Bronchial epithelial cell (primary cell): ENCODE results near the gene OCSTAMP. TPM values are rescaled to one million over a fixed set of nuclear protein-coding genes. Genes with fewer than 3 reads are reported as not detected.

ENCODE experiments used
- DNase-seq: peaks from one replicate; pipeline ENCODE4 v3.0.0-alpha.2; 2010; ENCODE audit warnings: low read depth
- FAIRE-seq: peaks from 2 replicates; lab custom pipeline; 2011; peaks lifted over from hg19 to GRCh38; lab: Jason Lieb, UNC
- H3K27me3 ChIP-seq: 2 replicates; pipeline ENCODE4 v1.5.1; 2011; ENCODE audit warnings: low read length; ENCODE audit not compliant: control insufficient read depth, insufficient read depth
- H3K36me3 ChIP-seq: 2 replicates; pipeline ENCODE4 v1.5.1; 2011; ENCODE audit warnings: low read length; ENCODE audit not compliant: control insufficient read depth, insufficient read depth
- H3K4me3 ChIP-seq: 2 replicates; pipeline ENCODE4 v1.5.1; 2011; ENCODE audit warnings: mild to moderate bottlenecking, low read depth, low read length, control low read depth
- total RNA-seq: library from RNA; depleted of rRNA; stranded (reverse); fragments of >200 nt; gene quantifications from 2 replicates; pipeline ENCODE4 v1.2.1, GENCODE V29; 2014
- TF ChIP-seq, protein P1 (sequence below): IDR thresholded peaks from 2 replicates; pipeline ENCODE4 v1.5.1; 2011; ENCODE audit warnings: mild to moderate bottlenecking, moderate library complexity, low read length, control low read depth, inconsistent platforms; ENCODE audit not compliant: insufficient read depth, severe bottlenecking

The OCSTAMP gene, protein sequence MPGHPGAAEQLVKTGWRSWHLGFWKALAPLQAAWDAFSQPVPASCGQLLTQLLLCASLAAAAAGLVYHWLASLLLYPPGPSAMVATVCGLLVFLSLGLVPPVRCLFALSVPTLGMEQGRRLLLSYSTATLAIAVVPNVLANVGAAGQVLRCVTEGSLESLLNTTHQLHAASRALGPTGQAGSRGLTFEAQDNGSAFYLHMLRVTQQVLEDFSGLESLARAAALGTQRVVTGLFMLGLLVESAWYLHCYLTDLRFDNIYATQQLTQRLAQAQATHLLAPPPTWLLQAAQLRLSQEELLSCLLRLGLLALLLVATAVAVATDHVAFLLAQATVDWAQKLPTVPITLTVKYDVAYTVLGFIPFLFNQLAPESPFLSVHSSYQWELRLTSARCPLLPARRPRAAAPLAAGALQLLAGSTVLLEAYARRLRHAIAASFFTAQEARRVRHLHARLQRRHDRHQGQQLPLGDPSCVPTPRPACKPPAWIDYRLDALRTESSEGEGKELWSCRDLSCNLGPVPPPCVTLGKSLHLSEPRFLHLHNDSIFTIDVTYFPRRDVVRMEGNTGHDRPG
- total RNA-seq = not detected in 2 replicates

DNA sequence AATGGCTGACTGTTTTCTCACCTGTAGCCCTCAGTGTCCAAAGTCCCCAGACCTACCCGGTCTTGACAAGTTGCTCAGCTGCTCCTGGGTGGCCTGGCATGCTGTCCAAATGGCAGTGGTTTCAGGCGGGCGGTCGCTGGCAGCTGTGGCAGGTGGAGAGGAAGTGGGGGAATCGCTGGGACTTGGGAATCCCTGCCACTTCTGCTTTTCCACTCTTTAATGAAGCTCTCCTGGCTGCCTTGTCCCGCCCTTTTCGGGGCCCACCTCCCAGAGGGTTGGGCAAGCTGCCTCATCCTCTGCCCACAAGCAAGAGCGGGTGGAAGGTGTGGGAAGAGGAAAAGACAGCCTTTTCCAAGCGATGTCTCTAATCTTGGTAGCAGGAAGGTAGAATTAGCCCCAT is at the start of gene OCSTAMP:
Gene OCSTAMP (minus strand): TSS at position 194 of the 400 bp plus-strand sequence. CDS start 94 bp downstream, at position 100.
- Histone ChIP-seq H3K4me3 (no peak within 1 kb of the TSS), H3K27me3 (peaks cover 3% of the 10 kb centered on the region), H3K36me3 (no peaks in the 10 kb centered on the region)
- DNase-seq = no peak
- TF ChIP-seq, protein P1, sequence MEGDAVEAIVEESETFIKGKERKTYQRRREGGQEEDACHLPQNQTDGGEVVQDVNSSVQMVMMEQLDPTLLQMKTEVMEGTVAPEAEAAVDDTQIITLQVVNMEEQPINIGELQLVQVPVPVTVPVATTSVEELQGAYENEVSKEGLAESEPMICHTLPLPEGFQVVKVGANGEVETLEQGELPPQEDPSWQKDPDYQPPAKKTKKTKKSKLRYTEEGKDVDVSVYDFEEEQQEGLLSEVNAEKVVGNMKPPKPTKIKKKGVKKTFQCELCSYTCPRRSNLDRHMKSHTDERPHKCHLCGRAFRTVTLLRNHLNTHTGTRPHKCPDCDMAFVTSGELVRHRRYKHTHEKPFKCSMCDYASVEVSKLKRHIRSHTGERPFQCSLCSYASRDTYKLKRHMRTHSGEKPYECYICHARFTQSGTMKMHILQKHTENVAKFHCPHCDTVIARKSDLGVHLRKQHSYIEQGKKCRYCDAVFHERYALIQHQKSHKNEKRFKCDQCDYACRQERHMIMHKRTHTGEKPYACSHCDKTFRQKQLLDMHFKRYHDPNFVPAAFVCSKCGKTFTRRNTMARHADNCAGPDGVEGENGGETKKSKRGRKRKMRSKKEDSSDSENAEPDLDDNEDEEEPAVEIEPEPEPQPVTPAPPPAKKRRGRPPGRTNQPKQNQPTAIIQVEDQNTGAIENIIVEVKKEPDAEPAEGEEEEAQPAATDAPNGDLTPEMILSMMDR = no peak
- FAIRE-seq = no peak

DNA sequence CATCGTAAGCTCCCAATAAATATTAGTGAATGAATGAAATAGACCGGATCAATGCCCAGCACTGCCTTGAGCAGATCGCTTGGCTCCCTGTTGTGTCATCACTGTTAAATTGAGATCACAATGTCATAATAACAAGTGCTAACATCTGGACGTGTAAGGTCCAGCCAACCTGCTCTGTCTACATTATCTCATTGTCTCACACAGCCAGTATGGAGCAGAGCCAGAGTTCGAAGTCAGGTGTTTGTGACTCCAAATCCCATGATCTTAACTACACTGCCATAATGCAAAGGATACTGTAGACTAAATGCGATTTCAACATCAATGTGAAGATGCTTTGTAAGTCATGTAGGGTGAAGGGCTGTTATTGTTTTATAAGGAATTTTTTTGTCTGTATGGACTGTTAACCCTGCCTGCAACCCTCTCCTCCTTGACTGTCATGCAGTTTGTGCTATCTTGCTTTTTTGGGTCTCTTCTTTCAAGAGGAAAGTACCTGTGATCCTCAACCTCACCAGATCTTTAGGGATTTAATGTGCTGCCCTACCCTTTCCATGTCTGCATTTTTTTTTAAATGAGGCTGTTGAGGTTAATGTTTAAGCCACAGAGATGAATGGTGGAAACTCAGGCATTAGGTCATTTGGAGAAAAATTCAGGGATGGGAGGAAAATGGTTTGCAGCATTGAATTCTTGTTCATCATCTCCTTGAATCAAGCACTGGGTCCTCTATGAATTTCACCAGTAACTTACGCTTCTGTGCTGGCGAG is 49.0 kb upstream of the OCSTAMP start:
- Histone ChIP-seq H3K4me3 (no peak overlapping the region), H3K36me3 (no peaks in the 10 kb centered on the region), H3K27me3 (no peaks in the 10 kb centered on the region)
- TF ChIP-seq, protein P1 = no peak
- no peak for DNase-seq
- no peak for FAIRE-seq

DNA sequence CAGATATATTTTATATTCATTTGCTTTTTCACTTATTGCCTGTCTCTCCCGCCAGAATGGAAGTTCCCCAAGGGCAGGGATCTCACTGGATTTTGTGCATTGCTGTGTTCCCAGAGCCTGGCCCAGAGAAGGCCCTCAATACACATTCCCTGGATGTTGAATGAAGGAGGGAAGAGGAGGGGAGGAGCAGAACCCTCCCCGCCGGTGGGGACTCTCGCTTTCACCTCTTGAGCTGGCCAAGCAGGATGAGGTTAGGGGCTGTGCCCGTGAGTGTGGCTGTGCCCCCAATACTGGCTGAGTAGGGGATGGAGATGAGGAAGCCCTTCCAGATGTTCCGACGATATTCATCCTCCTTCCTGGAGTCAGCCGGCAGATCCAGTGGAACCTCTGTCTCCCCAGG is 45.5 kb upstream of the OCSTAMP start:
- TF ChIP-seq, protein P1 = no peak
- DNase-seq (no peak), FAIRE-seq (no peak)
- H3K36me3 ChIP-seq = no peaks in the 10 kb centered on the region
- no peaks in the 10 kb centered on the region for H3K27me3 ChIP-seq
- H3K4me3 ChIP-seq = no peak overlapping the region

DNA sequence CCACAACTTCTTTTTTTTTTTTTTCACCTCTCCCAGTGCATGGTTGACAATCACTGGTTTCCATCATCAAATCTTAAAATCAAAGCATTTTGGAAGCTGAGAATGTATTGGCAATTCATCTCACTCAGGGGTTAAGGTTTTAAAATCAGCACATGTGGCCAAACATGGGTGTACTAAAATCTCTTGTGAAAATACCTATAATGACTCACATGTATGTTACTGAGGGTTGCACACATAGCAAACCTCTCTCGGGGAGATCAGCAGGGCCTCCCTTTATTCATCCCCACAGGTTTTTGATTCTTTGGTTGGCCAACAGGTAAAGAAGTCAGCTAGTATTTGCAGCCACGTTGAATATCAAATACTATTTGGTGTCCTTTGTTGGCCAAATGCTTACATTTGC is 44.3 kb upstream of the OCSTAMP start:
- DNase-seq = no peak
- H3K4me3 ChIP-seq = no peak overlapping the region
- H3K27me3 ChIP-seq = no peaks in the 10 kb centered on the region
- TF ChIP-seq, protein P1 = no peak
- no peak for FAIRE-seq
- no peaks in the 10 kb centered on the region for H3K36me3 ChIP-seq

DNA sequence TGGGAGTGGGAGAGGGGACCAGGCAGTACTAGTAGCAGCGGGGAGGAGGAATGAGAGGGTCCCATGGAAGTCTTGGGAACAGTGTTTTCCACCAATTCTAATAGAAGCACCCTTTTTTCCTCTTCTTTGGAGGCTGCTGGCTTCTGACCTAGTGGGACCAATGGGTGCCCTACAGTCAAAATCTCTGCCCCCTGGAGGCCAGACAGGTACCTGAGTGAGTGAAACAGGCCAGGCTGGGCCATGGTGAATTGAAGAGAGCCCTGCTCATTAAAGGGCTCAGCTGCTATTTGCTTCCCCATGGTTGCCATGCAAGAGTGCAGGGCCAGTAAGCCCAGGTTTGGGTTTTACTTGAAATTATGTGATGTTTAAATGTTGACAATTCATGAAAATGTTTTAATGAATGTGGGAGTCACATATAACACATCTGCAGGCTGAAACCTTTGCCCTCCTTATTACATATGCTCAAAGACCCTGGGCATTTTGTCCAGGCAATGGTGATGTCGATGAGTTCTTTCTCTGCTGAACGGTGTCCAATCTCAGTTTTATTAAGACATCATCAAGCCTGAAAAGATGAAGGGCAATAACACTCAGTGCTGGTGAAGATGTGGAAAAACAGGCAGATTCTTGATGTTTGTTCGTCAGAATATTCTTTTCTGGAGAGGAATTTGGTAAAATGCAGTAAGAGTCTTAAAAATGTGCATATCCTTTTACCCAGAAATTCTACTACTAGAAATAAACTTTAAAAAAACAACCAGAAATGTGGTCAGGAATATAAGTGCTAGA is 42.3 kb upstream of the OCSTAMP start:
- DNase-seq = no peak
- FAIRE-seq = no peak
- TF ChIP-seq, protein P1 = no peak
- H3K4me3 ChIP-seq = no peak overlapping the region
- no peaks in the 10 kb centered on the region for H3K27me3 ChIP-seq
- H3K36me3 ChIP-seq = no peaks in the 10 kb centered on the region
